ENCODE measurements around the gene MYBPC3.

DNA sequence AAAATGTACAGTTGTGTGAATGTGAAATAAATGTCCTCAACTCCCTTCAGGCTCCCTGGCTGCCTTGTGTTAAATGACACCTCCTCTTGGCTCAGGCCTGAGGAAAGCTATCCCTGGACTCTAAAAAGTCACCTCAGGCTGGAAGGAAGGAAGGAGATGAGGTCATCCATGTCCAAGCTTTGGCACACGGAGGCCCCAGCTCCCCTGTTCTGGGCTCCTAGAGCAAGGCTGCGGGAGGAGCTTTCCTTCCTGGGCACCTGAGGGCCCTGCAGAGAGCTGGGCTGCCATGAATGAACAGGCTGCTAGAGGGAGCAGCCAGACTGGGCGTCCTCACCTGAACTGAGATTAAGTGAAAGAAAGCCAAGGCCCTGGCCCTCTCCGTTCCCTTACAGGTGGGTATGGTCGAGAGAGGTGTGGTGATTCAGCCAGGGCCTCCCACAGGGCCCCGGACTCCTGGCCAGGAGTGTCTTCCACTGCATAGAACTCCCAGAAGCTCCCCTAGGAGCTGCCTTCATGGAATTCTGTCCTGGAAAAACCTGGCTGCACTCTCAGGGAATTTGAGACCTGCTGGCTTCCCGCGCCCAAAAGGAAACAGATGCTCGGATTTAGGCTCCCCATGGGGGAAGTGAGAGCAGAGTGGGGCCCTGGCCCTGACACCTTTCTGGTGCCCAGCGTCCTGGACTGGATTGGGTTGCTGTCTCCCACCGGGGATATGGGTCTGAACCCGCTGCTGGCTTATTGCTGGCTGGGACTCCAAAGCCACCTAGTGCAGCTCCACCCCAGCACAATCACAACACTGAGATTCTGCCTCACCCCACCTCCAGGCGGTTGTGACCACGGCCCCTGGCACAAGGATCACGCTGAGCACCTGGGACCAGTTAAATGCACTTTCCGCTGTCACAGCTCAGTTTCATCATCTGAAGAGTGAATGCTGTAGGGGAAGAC is 22.2 kb downstream of the MYBPC3 start:
- TF ChIP-seq, protein P1, sequence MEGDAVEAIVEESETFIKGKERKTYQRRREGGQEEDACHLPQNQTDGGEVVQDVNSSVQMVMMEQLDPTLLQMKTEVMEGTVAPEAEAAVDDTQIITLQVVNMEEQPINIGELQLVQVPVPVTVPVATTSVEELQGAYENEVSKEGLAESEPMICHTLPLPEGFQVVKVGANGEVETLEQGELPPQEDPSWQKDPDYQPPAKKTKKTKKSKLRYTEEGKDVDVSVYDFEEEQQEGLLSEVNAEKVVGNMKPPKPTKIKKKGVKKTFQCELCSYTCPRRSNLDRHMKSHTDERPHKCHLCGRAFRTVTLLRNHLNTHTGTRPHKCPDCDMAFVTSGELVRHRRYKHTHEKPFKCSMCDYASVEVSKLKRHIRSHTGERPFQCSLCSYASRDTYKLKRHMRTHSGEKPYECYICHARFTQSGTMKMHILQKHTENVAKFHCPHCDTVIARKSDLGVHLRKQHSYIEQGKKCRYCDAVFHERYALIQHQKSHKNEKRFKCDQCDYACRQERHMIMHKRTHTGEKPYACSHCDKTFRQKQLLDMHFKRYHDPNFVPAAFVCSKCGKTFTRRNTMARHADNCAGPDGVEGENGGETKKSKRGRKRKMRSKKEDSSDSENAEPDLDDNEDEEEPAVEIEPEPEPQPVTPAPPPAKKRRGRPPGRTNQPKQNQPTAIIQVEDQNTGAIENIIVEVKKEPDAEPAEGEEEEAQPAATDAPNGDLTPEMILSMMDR (IDR thresholded peaks at IDR 0.05), result no peak
- TF ChIP-seq SMAD4 (CRISPR knock-in tag; IDR thresholded peaks at IDR 0.05) (no peak), TEAD4 (CRISPR knock-in tag; IDR thresholded peaks at IDR 0.05) (no peak), PRDM15 (CRISPR knock-in tag; IDR thresholded peaks at IDR 0.05) (no peak), ZBTB43 (CRISPR knock-in tag; IDR thresholded peaks at IDR 0.05) (no peak), CBFB (CRISPR knock-in tag; IDR thresholded peaks at IDR 0.05; ENCODE audit: low read depth) (no peak), USF2 (CRISPR knock-in tag; IDR thresholded peaks at IDR 0.05) (no peak), NR3C1 (CRISPR knock-in tag; conservative IDR thresholded peaks at IDR 0.05; ENCODE audit: low read depth) (no peak), ZNF263 (CRISPR knock-in tag; IDR thresholded peaks at IDR 0.05; ENCODE audit: low read depth) (no peak), FOXK1 (CRISPR knock-in tag; IDR thresholded peaks at IDR 0.05) (no peak)

Data from WTC11 (cell line).